Type B pancreatic cell (in vitro differentiated cells): ENCODE results near the gene DLG5. TPM values are rescaled to one million over a fixed set of nuclear protein-coding genes. Genes with fewer than 3 reads are reported as not detected.
A peak's percentile ranks its signal among the peaks of the same experiment; 100 is the strongest.

ENCODE experiments used
- DNase-seq: peaks from one replicate; pipeline ENCODE4 v3.0.0; 2021; ENCODE audit warnings: mixed read lengths; ENCODE audit not compliant: unreplicated experiment; ENCODE audit errors: extremely low spot score
- H3K27ac Mint-ChIP-seq: 2 replicates; pipeline ENCODE4 v1.8.0; 2021; ENCODE audit warnings: mild to moderate bottlenecking, mixed read lengths
- H3K27me3 Mint-ChIP-seq: 2 replicates; pipeline ENCODE4 v1.8.0; 2021; ENCODE audit warnings: mixed read lengths
- H3K36me3 Mint-ChIP-seq: 2 replicates; pipeline ENCODE4 v1.8.0; 2021; ENCODE audit warnings: mixed read lengths
- H3K4me1 Mint-ChIP-seq: one replicate; pipeline ENCODE4 v1.8.0; 2021; ENCODE audit warnings: mixed read lengths; ENCODE audit not compliant: unreplicated experiment
- H3K4me3 Mint-ChIP-seq: 2 replicates; pipeline ENCODE4 v1.8.0; 2021; ENCODE audit warnings: mild to moderate bottlenecking, mixed read lengths
- H3K9me3 Mint-ChIP-seq: 2 replicates; pipeline ENCODE4 v1.8.0; 2021; ENCODE audit warnings: mixed read lengths
- total RNA-seq: library from RNA; stranded (reverse); gene quantifications from 2 replicates; pipeline ENCODE4 v1.2.1, GENCODE V29; 2021; ENCODE audit warnings: low replicate concordance
- TF ChIP-seq, protein P1 (sequence below): fragments of 200-600 bp; sonication (generic); conservative IDR thresholded peaks from 2 replicates; pipeline ENCODE4 v1.5.0; 2021; ENCODE audit warnings: antibody characterized with exemption, mild to moderate bottlenecking

The DLG5 gene
- total RNA-seq, 1 donor from 2014 or later: 80.0 TPM

- peaks cover 18% of the 10 kb centered on the region for H3K36me3 Mint-ChIP-seq
- H3K27ac Mint-ChIP-seq: no peak overlapping the region
- H3K4me1 Mint-ChIP-seq: peaks cover 11% of the 10 kb centered on the region
- no peaks in the 10 kb centered on the region for H3K9me3 Mint-ChIP-seq
- H3K27me3 Mint-ChIP-seq: no peaks in the 10 kb centered on the region
- DNase-seq: no peak
- TF ChIP-seq, protein P1, sequence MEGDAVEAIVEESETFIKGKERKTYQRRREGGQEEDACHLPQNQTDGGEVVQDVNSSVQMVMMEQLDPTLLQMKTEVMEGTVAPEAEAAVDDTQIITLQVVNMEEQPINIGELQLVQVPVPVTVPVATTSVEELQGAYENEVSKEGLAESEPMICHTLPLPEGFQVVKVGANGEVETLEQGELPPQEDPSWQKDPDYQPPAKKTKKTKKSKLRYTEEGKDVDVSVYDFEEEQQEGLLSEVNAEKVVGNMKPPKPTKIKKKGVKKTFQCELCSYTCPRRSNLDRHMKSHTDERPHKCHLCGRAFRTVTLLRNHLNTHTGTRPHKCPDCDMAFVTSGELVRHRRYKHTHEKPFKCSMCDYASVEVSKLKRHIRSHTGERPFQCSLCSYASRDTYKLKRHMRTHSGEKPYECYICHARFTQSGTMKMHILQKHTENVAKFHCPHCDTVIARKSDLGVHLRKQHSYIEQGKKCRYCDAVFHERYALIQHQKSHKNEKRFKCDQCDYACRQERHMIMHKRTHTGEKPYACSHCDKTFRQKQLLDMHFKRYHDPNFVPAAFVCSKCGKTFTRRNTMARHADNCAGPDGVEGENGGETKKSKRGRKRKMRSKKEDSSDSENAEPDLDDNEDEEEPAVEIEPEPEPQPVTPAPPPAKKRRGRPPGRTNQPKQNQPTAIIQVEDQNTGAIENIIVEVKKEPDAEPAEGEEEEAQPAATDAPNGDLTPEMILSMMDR: no peak
- no peak overlapping the region for H3K4me3 Mint-ChIP-seq
These were observed 88.5 kb downstream of the DLG5 start for GRCh38 chr10:77837925-77838595.

GRCh38 chr10:77837248-77837924 lies 89.2 kb downstream of the DLG5 start:
- no peaks in the 10 kb centered on the region for H3K9me3 Mint-ChIP-seq
- no peak overlapping the region for H3K4me3 Mint-ChIP-seq
- TF ChIP-seq, protein P1: peak; percentile 31
- H3K27ac Mint-ChIP-seq: no peak overlapping the region
- DNase-seq: no peak
- peaks cover 11% of the 10 kb centered on the region for H3K4me1 Mint-ChIP-seq
- no peaks in the 10 kb centered on the region for H3K27me3 Mint-ChIP-seq
- peaks cover 13% of the 10 kb centered on the region for H3K36me3 Mint-ChIP-seq

- peaks cover 16% of the 10 kb centered on the region for H3K36me3 Mint-ChIP-seq
- H3K4me1 Mint-ChIP-seq: peaks cover 11% of the 10 kb centered on the region
- DNase-seq: no peak
- H3K27me3 Mint-ChIP-seq: no peaks in the 10 kb centered on the region
- peak overlapping the region; percentile 13 for H3K4me3 Mint-ChIP-seq
- no peaks in the 10 kb centered on the region for H3K9me3 Mint-ChIP-seq
- TF ChIP-seq, protein P1: no peak
- H3K27ac Mint-ChIP-seq: peak overlapping the region; percentile 85
These were observed 90.2 kb downstream of the DLG5 start for GRCh38 chr10:77836299-77836820.

DNA sequence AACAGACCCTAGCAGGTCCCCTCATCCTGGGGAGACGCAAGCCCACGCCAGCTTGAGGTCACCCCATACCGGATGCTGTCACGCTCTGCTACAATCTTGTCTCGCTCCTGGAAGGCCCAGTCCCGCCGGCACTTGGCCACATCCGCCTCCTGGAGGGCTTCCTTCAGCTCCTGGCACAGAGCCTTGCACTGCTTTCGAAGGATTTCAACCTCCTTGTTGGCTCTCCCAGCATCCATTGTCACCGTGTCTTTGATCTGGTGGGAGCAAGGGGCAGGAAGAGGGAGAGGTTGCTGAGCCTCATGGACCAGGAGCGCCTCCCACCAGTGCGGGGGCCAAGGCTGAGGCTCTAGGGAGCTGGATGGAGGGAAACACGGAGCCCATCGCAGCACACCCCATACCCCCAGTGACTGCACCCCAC lies 90.9 kb downstream of the DLG5 start:
- no peak overlapping the region for H3K4me3 Mint-ChIP-seq
- H3K36me3 Mint-ChIP-seq: peaks cover 16% of the 10 kb centered on the region
- DNase-seq: no peak
- H3K4me1 Mint-ChIP-seq: peaks cover 11% of the 10 kb centered on the region
- H3K27me3 Mint-ChIP-seq: no peaks in the 10 kb centered on the region
- TF ChIP-seq, protein P1: no peak
- H3K27ac Mint-ChIP-seq: no peak overlapping the region
- no peaks in the 10 kb centered on the region for H3K9me3 Mint-ChIP-seq

GRCh38 chr10:77834943-77835668 lies 91.4 kb downstream of the DLG5 start:
- peaks cover 16% of the 10 kb centered on the region for H3K36me3 Mint-ChIP-seq

More at GRCh38 chr10:77834943-77835668, 91.4 kb downstream of the DLG5 start:
- Mint-ChIP-seq H3K4me1 (peaks cover 11% of the 10 kb centered on the region), H3K27me3 (no peaks in the 10 kb centered on the region), H3K4me3 (no peak overlapping the region), H3K27ac (no peak overlapping the region), H3K9me3 (no peaks in the 10 kb centered on the region)
- DNase-seq: no peak
- TF ChIP-seq, protein P1: no peak
